Mucosa of descending colon (tissue), 3 donors: ENCODE results near the gene TNC. TPM values are rescaled to one million over a fixed set of nuclear protein-coding genes. Genes with fewer than 3 reads are reported as not detected.

Experiments used
- ATAC-seq: fragments of 200-7000 bp; cut with Tn5 transposase; one replicate; pipeline ENCODE4 v1.9.1; 2020; ENCODE audit warnings: mild to moderate bottlenecking, moderate library complexity
- DNase-seq, 3 donors: peaks; one replicate each; pipeline ENCODE4 v3.0.0-alpha.2; 2020
- H3K36me3 ChIP-seq: fragments of 200-600 bp; one replicate; pipeline ENCODE4 v1.8.0; 2021; ENCODE audit warnings: low read depth, mild to moderate bottlenecking
- H3K4me1 ChIP-seq: fragments of 200-600 bp; one replicate; pipeline ENCODE4 v1.8.0; 2021; ENCODE audit warnings: low read depth, mild to moderate bottlenecking
- H3K4me3 ChIP-seq: fragments of 200-600 bp; one replicate; pipeline ENCODE4 v1.8.0; 2021; ENCODE audit warnings: mild to moderate bottlenecking
- H3K9me3 ChIP-seq: fragments of 200-600 bp; one replicate; pipeline ENCODE4 v1.8.0; 2021; ENCODE audit warnings: mild to moderate bottlenecking
- CTCF ChIP-seq: fragments of 200-600 bp; IDR thresholded peaks from one replicate; pipeline ENCODE4 v1.8.0; 2022; ENCODE audit warnings: antibody characterized with exemption, mild to moderate bottlenecking
- intact Hi-C, 2 donors: fragments of 100-400 bp; cut with DNase I in 1 of 2; cut with micrococcal nuclease in 1 of 2; formaldehyde crosslinking; loops; one replicate each; pipeline versions ENCODE4 v1.11.0 to v1.11.1; 2022; cut with DNase I, micrococcal nuclease
- total RNA-seq, 3 donors: library from RNA; stranded (reverse); fragmentation: NEBNext Ultra II Directional in 2 of 3; extraction: Animal tissue kit (Norgen Biotek cat#: 25700) in 2 of 3; gene quantifications; one replicate each; pipeline versions ENCODE4 v1.2.1 to v1.2.4, GENCODE V29; 2021 to 2023
- donor health status: DM: no; HTN: no; CAD: no; lungs with moderate emphysema.
- donor health status: DM: no; HTN: no; CAD: no.
- donor health status: DM: no; HTN: yes; CAD: no.

The TNC gene
- total RNA-seq, 3 donors from 2014 or later: 6.5 to 216 (median 48.0) TPM

DNA sequence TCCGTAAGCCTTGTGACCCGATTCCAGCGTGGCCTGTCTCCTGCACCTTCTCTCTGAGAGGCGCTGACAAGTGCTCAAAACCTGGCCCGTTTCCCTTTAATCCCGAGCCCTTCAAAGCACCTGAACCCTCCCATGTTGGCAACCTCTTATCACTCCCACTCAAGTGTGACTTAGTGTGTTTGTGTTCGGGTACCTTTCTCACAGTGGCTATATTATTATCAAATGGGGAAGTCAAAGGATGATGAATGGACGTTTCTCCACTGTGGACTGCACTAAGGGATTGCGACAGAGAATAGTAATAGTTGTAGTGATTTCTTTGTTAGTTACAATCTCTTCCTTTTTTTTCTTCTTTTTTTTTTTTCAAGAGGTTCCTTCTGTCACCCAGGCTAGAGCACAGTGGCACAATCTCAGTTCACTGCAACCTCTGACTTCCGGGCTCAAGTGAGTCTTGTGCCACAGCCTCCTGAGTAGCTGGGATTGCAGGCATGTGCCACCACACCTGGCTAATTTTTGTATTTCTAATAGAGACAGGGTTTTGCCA is 122.2 kb downstream of the TNC start:
- H3K4me1 ChIP-seq: no peaks in the 10 kb centered on the region
- ATAC-seq: peak; percentile 25
- no peak for DNase-seq
- H3K4me3 ChIP-seq: no peak overlapping the region
- no peak for TF ChIP-seq CTCF
- H3K9me3 ChIP-seq: no peaks in the 10 kb centered on the region
- H3K36me3 ChIP-seq: no peaks in the 10 kb centered on the region
- intact Hi-C loops: no loop called here

DNA sequence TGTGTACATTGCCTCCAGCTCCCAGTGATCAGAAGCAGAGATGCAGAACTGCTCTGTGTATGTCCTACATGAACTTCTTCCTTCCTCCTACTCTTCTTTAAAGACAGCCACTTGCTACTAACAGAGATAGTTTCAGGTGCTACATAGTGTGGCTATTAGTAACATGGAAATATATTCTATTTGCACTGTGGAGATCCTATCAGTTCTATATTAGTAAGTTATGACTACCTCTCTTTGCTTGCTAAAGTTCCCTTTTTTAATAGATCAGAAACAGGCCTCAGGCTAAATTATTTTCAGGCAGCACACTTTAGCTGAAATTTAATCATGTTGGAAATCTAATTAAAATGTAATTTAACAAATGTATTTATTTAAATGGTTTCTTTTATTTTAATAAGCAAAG is 123.2 kb downstream of the TNC start:
- intact Hi-C loops: no loop called here
- TF ChIP-seq CTCF: no peak
- ATAC-seq (no peak), DNase-seq (no peak)
- Histone ChIP-seq H3K36me3 (no peaks in the 10 kb centered on the region), H3K4me1 (no peaks in the 10 kb centered on the region), H3K9me3 (no peaks in the 10 kb centered on the region), H3K4me3 (no peak overlapping the region)

GRCh38 chr9:114991861-114992260 is 126.1 kb downstream of the TNC start:
- intact Hi-C loops: no loop called here
- H3K4me3 ChIP-seq: no peak overlapping the region
- TF ChIP-seq CTCF: no peak
- no peaks in the 10 kb centered on the region for H3K9me3 ChIP-seq
- no peak for DNase-seq
- no peak for ATAC-seq
- H3K4me1 ChIP-seq: no peaks in the 10 kb centered on the region
- H3K36me3 ChIP-seq: no peaks in the 10 kb centered on the region

DNA sequence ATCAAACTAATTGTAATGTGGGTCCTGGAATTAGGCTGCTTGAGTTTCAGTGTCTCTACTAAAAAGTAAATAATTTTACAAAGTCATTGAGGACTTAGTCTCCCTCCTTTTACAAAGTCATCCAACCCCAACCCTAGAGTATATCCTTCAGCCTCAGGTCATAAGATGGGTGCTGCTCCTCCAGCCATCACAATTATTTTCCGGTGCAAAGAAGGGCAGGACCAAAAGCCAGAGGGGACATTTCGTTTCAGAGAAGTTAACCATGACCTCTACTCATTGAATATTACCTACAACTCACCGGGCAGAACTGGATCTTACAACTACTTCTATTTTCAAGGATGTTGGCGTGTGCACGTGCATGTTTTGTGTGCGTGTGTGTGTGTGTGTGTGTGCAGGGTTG is 127.1 kb downstream of the TNC start:
- ATAC-seq (no peak), DNase-seq (no peak)
- no peak overlapping the region for H3K4me3 ChIP-seq
- H3K36me3 ChIP-seq: no peaks in the 10 kb centered on the region
- no peak for TF ChIP-seq CTCF
- no peaks in the 10 kb centered on the region for H3K4me1 ChIP-seq
- intact Hi-C loops: no loop called here
- H3K9me3 ChIP-seq: no peaks in the 10 kb centered on the region

- Histone ChIP-seq H3K4me1 (no peaks in the 10 kb centered on the region), H3K9me3 (no peaks in the 10 kb centered on the region), H3K4me3 (no peak overlapping the region), H3K36me3 (no peaks in the 10 kb centered on the region)
- DNase-seq (no peak), ATAC-seq (peak; percentile 30)
- no peak for TF ChIP-seq CTCF
- intact Hi-C loops: no loop called here
Observed at GRCh38 chr9:114989600-114990410, 128.2 kb downstream of the TNC start.
